Gastrocnemius medialis (tissue), 4 donors: ENCODE measurements around the gene PBRM1. TPM values are rescaled to one million over a fixed set of nuclear protein-coding genes. Genes with fewer than 3 reads are reported as not detected.

ENCODE experiments used
- ATAC-seq, 2 donors: fragments of 150-250 bp; one replicate each; pipeline ENCODE4 v1.9.1; 2016
- DNase-seq, 2 donors: peaks; one replicate each; pipeline ENCODE4 v3.0.0-alpha.2; 2019
- H3K27ac ChIP-seq, 4 donors: fragments of 200-600 bp; sonication (generic); 1 replicate in 1 of 4; 2 replicates in 3 of 4; pipeline ENCODE4 v1.5.1; 2016 to 2018; ENCODE audit warnings: mild to moderate bottlenecking in 2 of 4, moderate library complexity in 1 of 4
- H3K27me3 ChIP-seq, 3 donors: fragments of 200-600 bp; sonication (generic) in 2 of 3; 1 replicate in 1 of 3; 2 replicates in 2 of 3; pipeline versions ENCODE4 v1.5.1 to v1.6.0; 2016 to 2019; ENCODE audit warnings: mild to moderate bottlenecking in 1 of 3, moderate library complexity in 1 of 3
- H3K36me3 ChIP-seq, 2 donors: fragments of 200-600 bp; sonication (generic) in 1 of 2; one replicate each; pipeline ENCODE4 v1.5.1; 2017 to 2018
- H3K4me1 ChIP-seq, 2 donors: fragments of 200-600 bp; sonication (generic) in 1 of 2; one replicate each; pipeline ENCODE4 v1.5.1; 2016 to 2017; ENCODE audit warnings: mild to moderate bottlenecking in 2 of 2
- H3K4me3 ChIP-seq, 4 donors: fragments of 200-600 bp; sonication (generic) in 3 of 4; 1 replicate in 1 of 4; 2 replicates in 3 of 4; pipeline ENCODE4 v1.5.1; 2016 to 2019; ENCODE audit warnings: mild to moderate bottlenecking in 2 of 4
- H3K9me3 ChIP-seq, 3 donors: fragments of 200-600 bp; sonication (generic) in 2 of 3; 1 replicate in 1 of 3; 2 replicates in 2 of 3; pipeline ENCODE4 v1.5.1; 2016 to 2019
- CTCF ChIP-seq, 5 experiments: fragments of 450-650 bp in 3 of 5; fragments of 200-600 bp in 2 of 5; sonication (generic) in 2 of 5; IDR thresholded peaks in 4 of 5; conservative IDR thresholded peaks in 1 of 5; 1 replicate in 4 of 5; 2 replicates in 1 of 5; pipeline ENCODE4 v1.5.1; 2016 to 2019; ENCODE audit warnings: antibody characterized with exemption in 5 of 5, mild to moderate bottlenecking in 3 of 5, moderate library complexity in 3 of 5
- POLR2A ChIP-seq, 2 donors: fragments of 450-650 bp; IDR thresholded peaks; one replicate each; pipeline ENCODE4 v1.6.1; 2017; ENCODE audit warnings: antibody characterized with exemption in 2 of 2, mild to moderate bottlenecking in 2 of 2, moderate library complexity in 2 of 2
- in situ Hi-C, 4 donors: fragments of 200-750 bp; cut with MboI; loops; one replicate each; pipeline versions ENCODE4 v1.15.0 to v1.8.0; 2017; ENCODE audit warnings: low sequenced_read_pairs in 4 of 4
- intact Hi-C: fragments of 100-400 bp; cut with DNase I; formaldehyde crosslinking; loops from one replicate; pipeline ENCODE4 v1.15.1; 2023; ENCODE audit warnings: low total_unique reads
- total RNA-seq, 4 donors: library from RNA; depleted of rRNA; stranded (reverse); fragments of >200 nt; gene quantifications; one replicate each; pipeline versions ENCODE4 v1.1.0 to v1.2.3, GENCODE V29; 2016

Gene PBRM1
- total RNA-seq, 4 donors from 2014 or later, result 22.9 to 45.2 (median 27.5) TPM

- H3K27ac ChIP-seq, result no peak overlapping the region
- no peak for TF ChIP-seq CTCF (IDR thresholded peaks at IDR 0.05 in 4 of 5, conservative IDR thresholded peaks at IDR 0.05 in 1 of 5)
- no peak for TF ChIP-seq POLR2A (IDR thresholded peaks at IDR 0.05)
- no peak overlapping the region for H3K4me3 ChIP-seq
- DNase-seq (no peak), ATAC-seq (no peak)
- H3K27me3 ChIP-seq, result no peaks in the 10 kb centered on the region
- in situ Hi-C loops (no loop called here), intact Hi-C loops (loop anchor here (5.0 to 10.0 kb wide), 4 partner anchors 143 to 1206 kb away; partner anchors contain the start of genes ITIH4, SELENOK and STIMATE)
- peaks cover 18 to 22% of the 10 kb centered on the region in 2 donors for H3K4me1 ChIP-seq
- H3K36me3 ChIP-seq, result peaks cover 4 to 72% of the 10 kb centered on the region in 2 donors
- H3K9me3 ChIP-seq, result no peaks in the 10 kb centered on the region
These were observed 3.4 kb upstream of the PBRM1 start for GRCh38 chr3:52689151-52689550.

DNA sequence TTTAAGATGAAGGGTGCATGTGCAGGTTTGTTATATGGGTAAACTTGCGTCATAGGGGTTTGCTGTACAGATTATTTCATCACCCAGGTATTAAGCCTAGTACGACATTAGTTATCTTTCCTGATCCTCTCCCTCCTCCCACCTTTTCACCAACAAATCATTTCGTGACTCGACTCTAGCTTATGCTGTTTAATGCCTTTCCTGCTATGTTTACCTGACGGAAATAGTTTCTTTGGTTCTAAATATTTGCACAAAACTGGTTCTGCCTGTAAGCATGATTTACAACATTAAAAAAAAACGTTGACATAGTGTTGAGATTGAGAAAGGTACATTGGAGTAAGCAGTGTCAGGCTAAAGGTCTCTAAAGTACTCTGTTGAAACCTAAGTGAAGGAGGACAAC lies 2.6 kb upstream of the PBRM1 start:
- DNase-seq (no peak), ATAC-seq (no peak)
- intact Hi-C loops, result loop anchor here (5.0 to 10.0 kb wide), 4 partner anchors 144 to 1207 kb away; partner anchors contain the start of genes ITIH4, SELENOK and STIMATE
- H3K27ac ChIP-seq, result no peak overlapping the region
- H3K36me3 ChIP-seq, result peaks cover 0 to 64% of the 10 kb centered on the region in 2 donors
- no peaks in the 10 kb centered on the region for H3K27me3 ChIP-seq
- in situ Hi-C loops, result no loop called here
- H3K4me3 ChIP-seq, result no peak overlapping the region
- H3K4me1 ChIP-seq, result peaks cover 23 to 26% of the 10 kb centered on the region in 2 donors
- TF ChIP-seq CTCF (IDR thresholded peaks at IDR 0.05 in 4 of 5, conservative IDR thresholded peaks at IDR 0.05 in 1 of 5) (no peak), POLR2A (IDR thresholded peaks at IDR 0.05) (no peak)
- H3K9me3 ChIP-seq, result no peaks in the 10 kb centered on the region

- Histone ChIP-seq H3K4me1 (peaks cover 31 to 42% of the 10 kb centered on the region in 2 donors), H3K27me3 (no peaks in the 10 kb centered on the region), H3K27ac (peak overlapping the region; percentile 84 to 94 (median 92)), H3K4me3 (peak overlapping the region; percentile 61 to 87 (median 85)), H3K36me3 (peaks cover 0 to 50% of the 10 kb centered on the region in 2 donors), H3K9me3 (no peaks in the 10 kb centered on the region)
- ATAC-seq (peak; percentile 89 to 93), DNase-seq (peak; percentile 55 to 80)
- TF ChIP-seq POLR2A (IDR thresholded peaks at IDR 0.05) (no peak), CTCF (IDR thresholded peaks at IDR 0.05 in 4 of 5, conservative IDR thresholded peaks at IDR 0.05 in 1 of 5) (peak in 1 of 5 experiments; percentile 3)
- in situ Hi-C loops, result no loop called here
- intact Hi-C loops, result loop anchor here (1.0 to 10.0 kb wide), 6 partner anchors 20 to 1210 kb away; partner anchors contain the start of genes GLT8D1, ITIH4, SELENOK and STIMATE
These were observed 416 bp downstream of the PBRM1 start for GRCh38 chr3:52685285-52685708.

- H3K36me3 ChIP-seq, result peaks cover 0 to 50% of the 10 kb centered on the region in 2 donors
- H3K4me1 ChIP-seq, result peaks cover 31 to 51% of the 10 kb centered on the region in 2 donors
- H3K27me3 ChIP-seq, result no peaks in the 10 kb centered on the region
- no peaks in the 10 kb centered on the region for H3K9me3 ChIP-seq
- H3K27ac ChIP-seq, result peak overlapping the region; percentile 84 to 94 (median 92)
- DNase-seq, result no peak
- no peak for ATAC-seq
- in situ Hi-C loops, result no loop called here
- peak overlapping the region in 1 of 4 donors; percentile 85 for H3K4me3 ChIP-seq
- TF ChIP-seq POLR2A (IDR thresholded peaks at IDR 0.05) (no peak), CTCF (IDR thresholded peaks at IDR 0.05 in 4 of 5, conservative IDR thresholded peaks at IDR 0.05 in 1 of 5) (no peak)
- intact Hi-C loops, result loop anchor here (2.0 to 10.0 kb wide), 2 partner anchors 147 to 1211 kb away; partner anchors contain the start of genes SELENOK and UQCC5
These were observed 1.5 kb downstream of the PBRM1 start for GRCh38 chr3:52684184-52684583.
